HepG2 (cell line): ENCODE results near the gene TMEM131L.

Experiments
- KLF13 ChIP-seq: sonication (generic); formaldehyde crosslinking; IDR thresholded peaks from 2 replicates; pipeline ENCODE4 v1.4.0; 2020; ENCODE audit warnings: mild to moderate bottlenecking, missing genetic modification reagents
- SNAI1 ChIP-seq: sonication (generic); formaldehyde crosslinking; IDR thresholded peaks from 2 replicates; pipeline ENCODE4 v1.5.0; 2020; ENCODE audit warnings: mild to moderate bottlenecking, missing genetic modification reagents, borderline replicate concordance

DNA sequence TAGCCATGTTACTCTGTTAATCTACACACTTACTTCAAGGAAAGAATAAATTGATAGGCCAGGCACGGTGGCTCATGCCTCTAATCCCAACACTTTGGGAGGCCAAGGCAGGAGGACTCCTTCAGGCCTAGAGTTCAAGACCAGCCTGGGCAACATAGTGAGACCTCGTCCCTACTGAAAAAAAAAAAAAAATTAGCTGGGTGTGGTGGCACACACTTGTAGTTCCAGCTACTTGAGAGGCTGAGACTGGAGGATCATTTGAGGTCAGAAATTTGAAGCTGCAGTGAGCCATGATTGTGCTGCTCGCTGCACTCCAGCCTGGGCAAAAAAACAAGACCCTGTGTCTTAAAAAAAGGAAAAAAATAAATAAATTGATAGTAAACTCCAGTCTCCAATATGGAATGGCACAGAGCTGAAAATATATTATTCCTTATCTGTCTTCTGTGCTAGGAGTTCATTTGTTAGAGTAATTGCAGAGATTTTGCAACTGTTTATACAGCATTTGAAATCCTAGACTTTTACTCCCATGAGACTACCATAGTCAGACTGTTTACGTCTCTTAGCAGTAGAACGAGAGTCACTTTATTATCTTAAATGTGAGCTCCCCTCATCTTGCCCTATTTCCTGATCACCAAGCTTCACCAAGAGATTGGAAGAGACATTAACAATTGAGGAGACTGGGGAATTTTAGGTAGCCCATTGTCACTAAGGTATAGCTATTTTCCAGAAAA lies 18.8 kb upstream of the TMEM131L start:
- TF ChIP-seq SNAI1 (no peak), KLF13 (CRISPR knock-in tag) (no peak)
